ENCODE data around the gene PAF1. TPM values are rescaled to one million over a fixed set of nuclear protein-coding genes. Genes with fewer than 3 reads are reported as not detected.

The PAF1 gene
- total and polyA plus RNA-seq, 2 of the 13 experiments (the other 11 are each of a cell fraction or from before 2014, with no cell fraction given), result 30.2 to 31.1 TPM

GRCh38 chr19:39435499-39436349, 44.8 kb upstream of the PAF1 start, which contains the start of gene RPS16 (continued):
- TF ChIP-seq PBX3 (CRISPR knock-in tag; IDR thresholded peaks at IDR 0.05; ENCODE audit: borderline replicate concordance), result peak; percentile 66; the same call in 1 of the 2 replicates
- TF ChIP-seq KAT8 (CRISPR knock-in tag; IDR thresholded peaks at IDR 0.05), result peak; percentile 97
- 0 out of 2 replicates have a peak, but pooled peaks have one; percentile 81 for TF ChIP-seq MZF1 (CRISPR knock-in tag; IDR thresholded peaks at IDR 0.05; ENCODE audit: borderline replicate concordance)
- TF ChIP-seq ZNF552 (CRISPR knock-in tag; IDR thresholded peaks at IDR 0.05; ENCODE audit: borderline replicate concordance), result peak; percentile 76; the same call in 1 of the 2 replicates
- TF ChIP-seq ZNF740 (CRISPR knock-in tag; IDR thresholded peaks at IDR 0.05), result no peak
- TF ChIP-seq BCL3 (CRISPR knock-in tag; IDR thresholded peaks at IDR 0.05), result peak; percentile 91
- 0 out of 2 replicates have a peak, but pooled peaks have one; percentile 46 for TF ChIP-seq TMF1 (CRISPR knock-in tag; IDR thresholded peaks at IDR 0.05; ENCODE audit: low read depth)
- TF ChIP-seq SYNCRIP (IDR thresholded peaks at IDR 0.05; ENCODE audit: insufficient read depth, low read depth, low read length), result no peak
- no peak for TF ChIP-seq HIC2 (CRISPR knock-in tag; IDR thresholded peaks at IDR 0.05; ENCODE audit: low read depth)
- TF ChIP-seq STAG1 (CRISPR knock-in tag; IDR thresholded peaks at IDR 0.05), result no peak; the same call in 1 of the 2 replicates
- TF ChIP-seq PRDM10 (CRISPR knock-in tag; IDR thresholded peaks at IDR 0.05; ENCODE audit: low read depth), result peak; percentile 31; the same call in 1 of the 2 replicates
- TF ChIP-seq ADNP (CRISPR knock-in tag; IDR thresholded peaks at IDR 0.05), result no peak
- no peak; the same call in 1 of the 2 replicates for TF ChIP-seq ZMYM3 (CRISPR knock-in tag; IDR thresholded peaks at IDR 0.05)
- TF ChIP-seq ZBTB43 (CRISPR knock-in tag; conservative IDR thresholded peaks at IDR 0.05), result peak; percentile 48; the same call in 1 of the 2 replicates
- no peak for TF ChIP-seq CERS6 (CRISPR knock-in tag; IDR thresholded peaks at IDR 0.05)
- TF ChIP-seq ZC3H13 (CRISPR knock-in tag; IDR thresholded peaks at IDR 0.05), result peak; percentile 94

Measured in HepG2 (cell line).